MM.1S (cell line): ENCODE measurements around the gene NUP133.
"Not testable (repeated sequence)": the region's sequence is repeated elsewhere in the genome, so short reads cannot be mapped to it uniquely, and the experiment has no call there.

ENCODE experiments used
- DNase-seq: peaks from one replicate; pipeline ENCODE4 v3.0.0-alpha.2; 2015
- H2AFZ ChIP-seq: fragments of 300-600 bp; sonication (generic); 2 replicates; pipeline ENCODE4 v1.6.0; 2016; ENCODE audit warnings: antibody characterized with exemption, low read length
- H3F3A ChIP-seq: fragments of 300-600 bp; sonication (generic); 2 replicates; pipeline ENCODE4 v1.6.1; 2016; ENCODE audit warnings: mild to moderate bottlenecking, antibody characterized with exemption, low read length, moderate library complexity, mixed read lengths; ENCODE audit not compliant: insufficient read depth
- H3K27ac ChIP-seq: fragments of 300-600 bp; sonication (generic); 2 replicates; pipeline ENCODE4 v1.5.1; 2016; ENCODE audit warnings: mild to moderate bottlenecking, low read length
- H3K27me3 ChIP-seq: fragments of 300-600 bp; sonication (generic); replicated peaks from 2 replicates; pipeline ENCODE4 v1.6.0; 2016; ENCODE audit warnings: low read length; ENCODE audit not compliant: insufficient read depth
- H3K36me3 ChIP-seq: fragments of 300-600 bp; sonication (generic); replicated peaks from 2 replicates; pipeline ENCODE4 v1.6.1; 2016; ENCODE audit warnings: mild to moderate bottlenecking, low read length, mixed read lengths; ENCODE audit not compliant: insufficient read depth
- H3K4me1 ChIP-seq: fragments of 300-600 bp; sonication (generic); 2 replicates; pipeline ENCODE4 v1.6.1; 2016; ENCODE audit warnings: low read length, mixed read lengths
- H3K4me2 ChIP-seq: fragments of 300-600 bp; sonication (generic); 2 replicates; pipeline ENCODE4 v1.6.0; 2016; ENCODE audit warnings: low read depth, low read length
- H3K4me3 ChIP-seq: fragments of 300-600 bp; sonication (generic); 2 replicates; pipeline ENCODE4 v1.5.1; 2016; ENCODE audit warnings: low read length, mixed read lengths
- H3K79me2 ChIP-seq: fragments of 300-600 bp; sonication (generic); 2 replicates; pipeline ENCODE4 v1.6.1; 2016; ENCODE audit warnings: mixed run types, low read length, mixed read lengths
- H3K9ac ChIP-seq: fragments of 300-600 bp; sonication (generic); 2 replicates; pipeline ENCODE4 v1.6.1; 2016; ENCODE audit warnings: low read length, mixed read lengths
- H3K9me2 ChIP-seq: fragments of 300-600 bp; sonication (generic); replicated peaks from 2 replicates; pipeline ENCODE4 v1.6.1; 2016; ENCODE audit warnings: mild to moderate bottlenecking, low read length, mixed read lengths; ENCODE audit not compliant: insufficient read depth
- H3K9me3 ChIP-seq: fragments of 300-600 bp; sonication (generic); replicated peaks from 2 replicates; pipeline ENCODE4 v1.6.1; 2016; ENCODE audit warnings: mild to moderate bottlenecking, low read length, mixed read lengths; ENCODE audit not compliant: insufficient read depth
- H4K20me1 ChIP-seq: fragments of 300-600 bp; sonication (generic); 2 replicates; pipeline ENCODE4 v1.6.1; 2016; ENCODE audit warnings: mild to moderate bottlenecking, low read length, moderate library complexity, mixed read lengths; ENCODE audit not compliant: insufficient read depth
- CTCF ChIP-seq: fragments of 300-600 bp; sonication (generic); IDR thresholded peaks from 2 replicates; pipeline ENCODE4 v1.5.1; 2016; ENCODE audit warnings: antibody characterized with exemption, low read length, mixed read lengths
- EZH2 ChIP-seq: fragments of 300-600 bp; sonication (generic); optimal IDR thresholded peaks from 2 replicates; pipeline ENCODE3; 2017; ENCODE audit warnings: low read depth, mild to moderate bottlenecking, antibody characterized with exemption, low read length, mixed read lengths
- EZH2phosphoT487 ChIP-seq: fragments of 300-600 bp; sonication (generic); IDR thresholded peaks from 2 replicates; pipeline ENCODE4 v1.6.1; 2018; ENCODE audit warnings: antibody characterized with exemption, low read length

NUP133 gene

DNA sequence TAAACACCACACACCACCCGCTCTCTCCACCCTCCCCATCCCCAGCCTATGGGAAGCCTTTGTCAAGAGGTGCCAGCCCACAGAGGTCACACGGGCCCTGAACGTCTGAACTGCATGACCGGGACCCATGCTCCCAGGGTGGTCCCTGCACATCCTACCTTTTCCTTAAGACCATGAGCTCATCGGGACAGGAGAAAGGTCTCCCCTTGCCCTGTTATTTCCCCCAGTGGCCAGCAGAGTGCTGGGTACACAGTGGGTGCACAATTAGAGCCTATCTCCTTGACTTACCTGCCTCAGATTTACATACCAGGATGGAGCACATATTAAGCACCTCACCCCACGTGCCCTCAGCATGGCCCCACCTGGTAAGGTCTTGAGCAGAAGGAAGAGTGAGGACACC is 105.1 kb downstream of the NUP133 start:
- no peaks in the 10 kb centered on the region for H4K20me1 ChIP-seq
- H3K79me2 ChIP-seq: no peaks in the 10 kb centered on the region
- no peaks in the 10 kb centered on the region for H3K4me1 ChIP-seq
- no peaks in the 10 kb centered on the region for H3K27me3 ChIP-seq
- H3K9ac ChIP-seq: no peak overlapping the region
- no peaks in the 10 kb centered on the region for H3K9me3 ChIP-seq
- DNase-seq: no peak
- H3K36me3 ChIP-seq: no peaks in the 10 kb centered on the region
- TF ChIP-seq EZH2phosphoT487: no peak
- no peak for TF ChIP-seq CTCF
- TF ChIP-seq EZH2: no peak
- no peaks in the 10 kb centered on the region for H3F3A ChIP-seq
- H3K9me2 ChIP-seq: no peaks in the 10 kb centered on the region
- H3K27ac ChIP-seq: no peak overlapping the region
- no peak overlapping the region for H3K4me2 ChIP-seq
- no peak overlapping the region for H3K4me3 ChIP-seq
- H2AFZ ChIP-seq: no peak overlapping the region

- not testable (repeated sequence) for H3K4me1 ChIP-seq, H3K4me3 ChIP-seq, H2AFZ ChIP-seq, H3K4me2 ChIP-seq, H3K9me2 ChIP-seq, DNase-seq, H3K27ac ChIP-seq, H3K79me2 ChIP-seq, H3K9ac ChIP-seq, H3F3A ChIP-seq, H3K27me3 ChIP-seq, H4K20me1 ChIP-seq, H3K36me3 ChIP-seq, H3K9me3 ChIP-seq
Measured at GRCh38 chr1:229402329-229402728, 105.8 kb downstream of the NUP133 start.

DNA sequence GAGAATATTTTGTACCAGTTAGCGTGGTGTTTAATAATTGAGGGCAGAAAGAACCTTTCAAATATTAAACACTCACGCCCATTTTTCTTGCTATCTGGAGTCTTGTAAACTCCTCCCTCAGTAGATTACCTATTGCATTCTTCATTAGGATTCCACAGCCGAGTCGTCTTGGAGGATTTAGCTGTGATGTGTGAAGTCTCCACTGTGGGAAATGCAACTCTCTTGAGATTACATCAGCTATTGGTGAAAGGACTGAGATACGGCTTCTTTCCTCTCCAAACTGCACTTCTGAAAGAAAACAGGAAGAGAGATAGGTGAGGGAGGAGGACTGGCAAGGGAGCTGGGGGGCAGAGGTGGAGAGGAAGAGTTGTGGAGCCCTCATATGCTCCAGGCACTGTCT is 110.4 kb downstream of the NUP133 start:
- Histone ChIP-seq H3K27ac (no peak overlapping the region), H3K79me2 (no peaks in the 10 kb centered on the region)

More for the DNA sequence above, 110.4 kb downstream of the NUP133 start:
- H3K9me3 ChIP-seq: no peaks in the 10 kb centered on the region
- no peaks in the 10 kb centered on the region for H3K27me3 ChIP-seq
- H4K20me1 ChIP-seq: no peaks in the 10 kb centered on the region
- no peaks in the 10 kb centered on the region for H3K36me3 ChIP-seq
- TF ChIP-seq EZH2 (no peak), CTCF (no peak), EZH2phosphoT487 (no peak)
- no peaks in the 10 kb centered on the region for H3F3A ChIP-seq
- no peaks in the 10 kb centered on the region for H3K4me1 ChIP-seq
- no peak overlapping the region for H3K4me3 ChIP-seq
- H3K9ac ChIP-seq: no peak overlapping the region
- no peak for DNase-seq
- no peak overlapping the region for H2AFZ ChIP-seq
- no peaks in the 10 kb centered on the region for H3K9me2 ChIP-seq
- H3K4me2 ChIP-seq: no peak overlapping the region
